H9 (cell line): Measurements from ENCODE around the gene AP1S3. TPM values are rescaled to one million over a fixed set of nuclear protein-coding genes. Genes with fewer than 3 reads are reported as not detected.

Experiments used
- DNase-seq: peaks from one replicate; pipeline ENCODE4 v3.0.0-alpha.2; 2017
- H2AFZ ChIP-seq: one replicate; pipeline ENCODE4 v1.6.1; 2013; ENCODE audit warnings: mild to moderate bottlenecking, low read length, control low read depth, moderate library complexity
- H2AK5ac ChIP-seq: 2 replicates; pipeline ENCODE4 v1.6.1; 2013; ENCODE audit warnings: low read length, control low read depth, mixed read lengths; ENCODE audit not compliant: insufficient read length
- H2BK120ac ChIP-seq: one replicate; pipeline ENCODE4 v1.6.1; 2013; ENCODE audit warnings: low read depth, mild to moderate bottlenecking, low read length, control low read depth, inconsistent platforms; ENCODE audit not compliant: poor library complexity, severe bottlenecking
- H2BK12ac ChIP-seq: 2 replicates; pipeline ENCODE4 v1.6.1; 2013; ENCODE audit warnings: low read length, control low read depth, mixed read lengths, low read depth; ENCODE audit not compliant: insufficient read length
- H2BK15ac ChIP-seq: 2 replicates; pipeline ENCODE4 v1.6.1; 2013; ENCODE audit warnings: low read depth, low read length, control low read depth
- H2BK20ac ChIP-seq: one replicate; pipeline ENCODE4 v1.6.1; 2013; ENCODE audit warnings: low read depth, mild to moderate bottlenecking, low read length, control low read depth, inconsistent platforms; ENCODE audit not compliant: poor library complexity, severe bottlenecking
- H2BK5ac ChIP-seq: 2 replicates; pipeline ENCODE4 v1.6.1; 2013; ENCODE audit warnings: low read length, control low read depth, mixed read lengths; ENCODE audit not compliant: insufficient read length
- H3K14ac ChIP-seq: 2 replicates; pipeline ENCODE4 v1.6.1; 2013; ENCODE audit warnings: low read length, control low read depth; ENCODE audit not compliant: insufficient read depth
- H3K18ac ChIP-seq: 2 replicates; pipeline ENCODE4 v1.6.1; 2013; ENCODE audit warnings: low read depth, mild to moderate bottlenecking, mixed read lengths, low read length, control low read depth; ENCODE audit not compliant: insufficient read length
- H3K23ac ChIP-seq: 2 replicates; pipeline ENCODE4 v1.6.1; 2013; ENCODE audit warnings: low read length, control low read depth, mixed read lengths, low read depth; ENCODE audit not compliant: insufficient read length
- H3K23me2 ChIP-seq: 2 replicates; pipeline ENCODE4 v1.6.1; 2013; ENCODE audit warnings: low read depth, mild to moderate bottlenecking, mixed read lengths, low read length, control low read depth; ENCODE audit not compliant: insufficient read length, poor library complexity, severe bottlenecking
- H3K27ac ChIP-seq: 2 replicates; pipeline ENCODE4 v1.5.1; 2013; ENCODE audit warnings: low read length, control low read depth, mixed read lengths, low read depth; ENCODE audit not compliant: insufficient read length
- H3K27me3 ChIP-seq: 2 replicates; pipeline ENCODE4 v1.6.1; 2013; ENCODE audit warnings: low read length, control low read depth, inconsistent platforms; ENCODE audit not compliant: insufficient read depth
- H3K4ac ChIP-seq: 2 replicates; pipeline ENCODE4 v1.6.1; 2013; ENCODE audit warnings: low read depth, mild to moderate bottlenecking, control low read depth, inconsistent platforms, low read length, moderate library complexity
- H3K4me1 ChIP-seq: 2 replicates; pipeline ENCODE4 v1.6.1; 2013; ENCODE audit warnings: low read length, control low read depth, inconsistent platforms; ENCODE audit not compliant: insufficient read depth
- H3K4me2 ChIP-seq: 2 replicates; pipeline ENCODE4 v1.6.1; 2013; ENCODE audit warnings: low read length, control low read depth, mixed read lengths; ENCODE audit not compliant: insufficient read length, insufficient read depth
- H3K56ac ChIP-seq: 2 replicates; pipeline ENCODE4 v1.6.1; 2013; ENCODE audit warnings: low read depth, mild to moderate bottlenecking, mixed read lengths, low read length, control low read depth; ENCODE audit not compliant: insufficient read length
- H3K79me1 ChIP-seq: 2 replicates; pipeline ENCODE4 v1.6.1; 2013; ENCODE audit warnings: low read depth, mild to moderate bottlenecking, moderate library complexity, low read length, control low read depth, inconsistent platforms; ENCODE audit not compliant: insufficient read depth, poor library complexity, severe bottlenecking
- H3K79me2 ChIP-seq: 2 replicates; pipeline ENCODE4 v1.6.1; 2013; ENCODE audit warnings: low read length, control low read depth, inconsistent platforms; ENCODE audit not compliant: insufficient read depth
- H3K9ac ChIP-seq: 2 replicates; pipeline ENCODE4 v1.6.1; 2013; ENCODE audit warnings: low read length, control low read depth, mixed read lengths; ENCODE audit not compliant: insufficient read length; ENCODE audit errors: extremely low read depth
- H3K9me3 ChIP-seq: one replicate; pipeline ENCODE4 v1.6.1; 2013; ENCODE audit warnings: low read depth, low read length, inconsistent platforms; ENCODE audit not compliant: control insufficient read depth
- H3T11ph ChIP-seq: one replicate; pipeline ENCODE4 v1.6.1; 2013; ENCODE audit warnings: mild to moderate bottlenecking, low read length, control low read depth, inconsistent platforms
- H4K20me1 ChIP-seq: one replicate; pipeline ENCODE4 v1.6.1; 2013; ENCODE audit not compliant: control insufficient read depth, insufficient read length, insufficient read depth
- H4K5ac ChIP-seq: 2 replicates; pipeline ENCODE4 v1.6.1; 2013; ENCODE audit warnings: low read depth, mild to moderate bottlenecking, mixed read lengths, low read length, control low read depth; ENCODE audit not compliant: insufficient read length
- H4K8ac ChIP-seq: replicated peaks from 2 replicates; pipeline ENCODE4 v1.6.1; 2013; ENCODE audit warnings: low read length, control low read depth, mixed read lengths, low read depth; ENCODE audit not compliant: insufficient read length
- H4K91ac ChIP-seq: 2 replicates; pipeline ENCODE4 v1.6.1; 2013; ENCODE audit warnings: low read depth, mild to moderate bottlenecking, moderate library complexity, mixed read lengths, low read length, control low read depth; ENCODE audit not compliant: insufficient read length
- H3K27ac Mint-ChIP-seq, 3 experiments: 2 replicates in 2 of 3; 3 replicates in 1 of 3; pipeline ENCODE4 v1.8.0; 2020 to 2021; ENCODE audit warnings: mixed read lengths in 3 of 3, mild to moderate bottlenecking in 1 of 3, moderate library complexity in 1 of 3
- H3K27me3 Mint-ChIP-seq: 2 replicates; pipeline ENCODE4 v1.8.0; 2021; ENCODE audit warnings: low read depth, mild to moderate bottlenecking, moderate library complexity, mixed read lengths
- H3K36me3 Mint-ChIP-seq, 3 experiments: 2 replicates in 2 of 3; 3 replicates in 1 of 3; pipeline ENCODE4 v1.8.0; 2020 to 2021; ENCODE audit warnings: low read depth in 3 of 3, mixed read lengths in 3 of 3; ENCODE audit not compliant: insufficient read depth in 1 of 3
- H3K4me1 Mint-ChIP-seq, 2 experiments: 2 replicates each; pipeline ENCODE4 v1.8.0; 2020; ENCODE audit warnings: mixed read lengths in 2 of 2
- H3K4me3 Mint-ChIP-seq, 2 experiments: 2 replicates in 1 of 2; 3 replicates in 1 of 2; pipeline ENCODE4 v1.8.0; 2020 to 2021; ENCODE audit warnings: mild to moderate bottlenecking in 2 of 2, mixed read lengths in 2 of 2, moderate library complexity in 1 of 2
- H3K9me3 Mint-ChIP-seq, 2 experiments: 2 replicates in 1 of 2; 3 replicates in 1 of 2; pipeline ENCODE4 v1.8.0; 2020; ENCODE audit warnings: mild to moderate bottlenecking in 2 of 2, mixed read lengths in 2 of 2, moderate library complexity in 1 of 2
- WGBS: extraction: QIAGEN DNeasy Blood & Tissue Kit; methylation state at CpG from one replicate; pipeline ENCODE4 v1.1.7; 2013; ENCODE audit warnings: missing lambda C conversion rate, low lambda C conversion rate, mixed read lengths; ENCODE audit not compliant: insufficient read length; ENCODE audit errors: extremely low coverage; 5-methylcytosine and 5-hydroxymethylcytosine counted together
- total RNA-seq: library from RNA; stranded (reverse); gene quantifications from 2 replicates; pipeline ENCODE4 v1.2.1, GENCODE V29; 2021
- TF ChIP-seq, protein P1 (sequence below): fragments of 200-600 bp; sonication (generic); conservative IDR thresholded peaks from 3 replicates; pipeline ENCODE4 v1.8.0; 2021; ENCODE audit warnings: antibody characterized with exemption, mild to moderate bottlenecking

The AP1S3 gene
- total RNA-seq, 1 experiment from 2014 or later, result 8.7 TPM

DNA sequence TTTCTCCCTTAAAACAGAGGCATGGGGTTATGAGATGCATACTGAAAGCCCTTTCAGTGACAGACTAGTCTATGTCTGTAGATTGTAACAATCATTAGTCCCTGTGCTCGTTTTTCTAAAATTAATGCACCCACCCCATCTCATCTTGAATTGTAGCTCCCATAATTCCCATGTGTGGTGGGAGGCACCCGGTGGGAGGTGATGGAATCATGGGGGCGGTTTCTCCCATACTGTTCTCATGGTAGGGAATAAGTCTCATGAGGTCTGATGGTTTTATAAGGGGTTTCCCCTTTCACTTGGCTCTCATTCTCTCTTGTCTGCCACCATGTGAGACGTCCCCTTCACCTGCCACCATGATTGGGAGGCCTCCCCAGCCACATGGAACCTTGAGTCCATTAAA is 100.9 kb downstream of the AP1S3 start:
- Histone ChIP-seq H2BK15ac (no peak overlapping the region), H4K91ac (no peak overlapping the region), H4K8ac (no peak overlapping the region), H3K79me1 (no peaks in the 10 kb centered on the region), H4K5ac (no peak overlapping the region), H3K79me2 (no peaks in the 10 kb centered on the region), H2AK5ac (no peak overlapping the region), H3K9me3 (no peaks in the 10 kb centered on the region), H2BK120ac (no peak overlapping the region), H2AFZ (no peak overlapping the region), H3K4ac (no peak overlapping the region), H2BK20ac (no peak overlapping the region), H3T11ph (no peak overlapping the region), H2BK12ac (no peak overlapping the region), H3K27me3 (no peaks in the 10 kb centered on the region), H3K18ac (no peak overlapping the region), H3K14ac (no peak overlapping the region), H2BK5ac (no peak overlapping the region), H4K20me1 (no peaks in the 10 kb centered on the region), H3K56ac (no peak overlapping the region), H3K27ac (no peak overlapping the region), H3K23me2 (no peaks in the 10 kb centered on the region), H3K4me2 (no peak overlapping the region), H3K9ac (no peak overlapping the region), H3K4me1 (no peaks in the 10 kb centered on the region), H3K23ac (no peak overlapping the region)
- no CpG with 5 or more reads among the region's 4 CpGs for WGBS
- DNase-seq, result no peak
- Mint-ChIP-seq H3K4me3 (no peak overlapping the region), H3K9me3 (no peaks in the 10 kb centered on the region), H3K36me3 (peaks cover 0 to 4% (median 0%) of the 10 kb centered on the region in 3 experiments; a peak in 1 of 7 replicates), H3K27me3 (no peaks in the 10 kb centered on the region), H3K4me1 (no peaks in the 10 kb centered on the region; a peak in 1 of 4 replicates), H3K27ac (no peak overlapping the region)
- TF ChIP-seq, protein P1, sequence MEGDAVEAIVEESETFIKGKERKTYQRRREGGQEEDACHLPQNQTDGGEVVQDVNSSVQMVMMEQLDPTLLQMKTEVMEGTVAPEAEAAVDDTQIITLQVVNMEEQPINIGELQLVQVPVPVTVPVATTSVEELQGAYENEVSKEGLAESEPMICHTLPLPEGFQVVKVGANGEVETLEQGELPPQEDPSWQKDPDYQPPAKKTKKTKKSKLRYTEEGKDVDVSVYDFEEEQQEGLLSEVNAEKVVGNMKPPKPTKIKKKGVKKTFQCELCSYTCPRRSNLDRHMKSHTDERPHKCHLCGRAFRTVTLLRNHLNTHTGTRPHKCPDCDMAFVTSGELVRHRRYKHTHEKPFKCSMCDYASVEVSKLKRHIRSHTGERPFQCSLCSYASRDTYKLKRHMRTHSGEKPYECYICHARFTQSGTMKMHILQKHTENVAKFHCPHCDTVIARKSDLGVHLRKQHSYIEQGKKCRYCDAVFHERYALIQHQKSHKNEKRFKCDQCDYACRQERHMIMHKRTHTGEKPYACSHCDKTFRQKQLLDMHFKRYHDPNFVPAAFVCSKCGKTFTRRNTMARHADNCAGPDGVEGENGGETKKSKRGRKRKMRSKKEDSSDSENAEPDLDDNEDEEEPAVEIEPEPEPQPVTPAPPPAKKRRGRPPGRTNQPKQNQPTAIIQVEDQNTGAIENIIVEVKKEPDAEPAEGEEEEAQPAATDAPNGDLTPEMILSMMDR, result no peak
